GM23248 (cell line): ENCODE results near the gene TUBGCP4. TPM values are rescaled to one million over a fixed set of nuclear protein-coding genes. Genes with fewer than 3 reads are reported as not detected.

Experiments used
- DNase-seq: peaks from one replicate; pipeline ENCODE4 v3.0.0-alpha.2; 2015
- H2AFZ ChIP-seq: fragments of 200-600 bp; sonication (generic); 2 replicates; pipeline ENCODE4 v1.6.1; 2016; ENCODE audit warnings: antibody characterized with exemption
- H3F3A ChIP-seq: fragments of 200-600 bp; sonication (generic); 2 replicates; pipeline ENCODE4 v1.6.1; 2016; ENCODE audit warnings: mild to moderate bottlenecking, antibody characterized with exemption, mixed run types; ENCODE audit not compliant: insufficient read depth
- H3K27ac ChIP-seq: fragments of 200-600 bp; sonication (generic); 2 replicates; pipeline ENCODE4 v1.5.1; 2016; ENCODE audit warnings: mild to moderate bottlenecking
- H3K27me3 ChIP-seq: fragments of 200-600 bp; sonication (generic); replicated peaks from 2 replicates; pipeline ENCODE4 v1.6.1; 2016; ENCODE audit warnings: mild to moderate bottlenecking; ENCODE audit not compliant: insufficient read depth
- H3K36me3 ChIP-seq: fragments of 200-600 bp; sonication (generic); 2 replicates; pipeline ENCODE4 v1.6.1; 2016; ENCODE audit warnings: low read depth, mild to moderate bottlenecking
- H3K4me1 ChIP-seq: fragments of 200-600 bp; sonication (generic); 2 replicates; pipeline ENCODE4 v1.6.1; 2016; ENCODE audit warnings: mild to moderate bottlenecking; ENCODE audit not compliant: insufficient read depth
- H3K4me2 ChIP-seq: fragments of 200-600 bp; sonication (generic); one replicate; pipeline ENCODE4 v1.6.1; 2016; ENCODE audit warnings: mild to moderate bottlenecking; ENCODE audit not compliant: unreplicated experiment
- H3K4me3 ChIP-seq: fragments of 200-600 bp; sonication (generic); 2 replicates; pipeline ENCODE4 v1.5.1; 2016; ENCODE audit warnings: mild to moderate bottlenecking
- H3K79me2 ChIP-seq: fragments of 200-600 bp; sonication (generic); 2 replicates; pipeline ENCODE4 v1.6.1; 2016; ENCODE audit warnings: mild to moderate bottlenecking; ENCODE audit not compliant: insufficient read depth
- H3K9ac ChIP-seq: fragments of 200-600 bp; sonication (generic); 2 replicates; pipeline ENCODE4 v1.6.1; 2016; ENCODE audit warnings: mild to moderate bottlenecking
- H3K9me2 ChIP-seq: fragments of 200-600 bp; sonication (generic); 2 replicates; pipeline ENCODE4 v1.6.1; 2016; ENCODE audit warnings: mixed run types, mild to moderate bottlenecking, moderate library complexity; ENCODE audit not compliant: insufficient read depth
- H3K9me3 ChIP-seq: fragments of 200-600 bp; sonication (generic); one replicate; pipeline ENCODE4 v1.6.1; 2017; ENCODE audit warnings: low read depth
- H4K20me1 ChIP-seq: fragments of 200-600 bp; sonication (generic); 2 replicates; pipeline ENCODE4 v1.6.0; 2016; ENCODE audit not compliant: insufficient read depth
- EZH2 ChIP-seq: fragments of 200-600 bp; sonication (generic); IDR thresholded peaks from 2 replicates; pipeline ENCODE4 v1.6.1; 2018; ENCODE audit warnings: antibody characterized with exemption, mild to moderate bottlenecking; ENCODE audit not compliant: insufficient read depth, poor library complexity, severe bottlenecking
- EZH2phosphoT487 ChIP-seq: fragments of 200-600 bp; sonication (generic); IDR thresholded peaks from 2 replicates; pipeline ENCODE4 v1.6.1; 2018; ENCODE audit warnings: antibody characterized with exemption, moderate library complexity, mild to moderate bottlenecking, low read depth; ENCODE audit not compliant: insufficient read depth
- WGBS, 2 experiments: methylation state at CpG; one replicate each; pipeline ENCODE4 v1.1.6; 2015 to 2017; ENCODE audit warnings: low lambda C conversion rate in 2 of 2, low coverage in 1 of 2; ENCODE audit errors: missing lambda C conversion rate in 2 of 2; 5-methylcytosine and 5-hydroxymethylcytosine counted together
- in situ Hi-C: fragments of 300-500 bp; cut with MboI; formaldehyde crosslinking; loops from 2 replicates; pipeline ENCODE4 v1.15.0; 2020
- polyA plus RNA-seq: library from polyadenylated mRNA; unstranded; fragments of >200 nt; fragmentation: Nextera tagmentation; extraction: Ambion mirVana; gene quantifications from 2 replicates; pipeline ENCODE4 v1.2.1, GENCODE V29; 2016
- total RNA-seq: library from RNA; depleted of rRNA; stranded (reverse); fragments of >200 nt; shearing (Covaris generic); gene quantifications from 2 replicates; pipeline ENCODE4 v1.2.3, GENCODE V29; 2014; rRNA removed

The TUBGCP4 gene
- total and polyA plus RNA-seq, 2 experiments from 2014 or later, result 6.3 to 12.6 TPM

- DNase-seq, result peak; percentile 44
- peak overlapping the region; percentile 70 for H3K9ac ChIP-seq
Measured at GRCh38 chr15:43441316-43441715, 70.4 kb downstream of the TUBGCP4 start.

GRCh38 chr15:43446344-43446743 is 75.4 kb downstream of the TUBGCP4 start:
- Histone ChIP-seq H3F3A (peaks cover 17% of the 10 kb centered on the region), H3K4me2 (no peak overlapping the region), H2AFZ (no peak overlapping the region), H3K79me2 (peaks cover 38% of the 10 kb centered on the region), H3K4me1 (peaks cover 4% of the 10 kb centered on the region), H3K27ac (no peak overlapping the region), H3K4me3 (no peak overlapping the region), H3K9me2 (no peaks in the 10 kb centered on the region), H3K9me3 (no peaks in the 10 kb centered on the region), H3K9ac (no peak overlapping the region), H3K36me3 (peaks cover 24% of the 10 kb centered on the region; the same call in 1 of the 2 replicates), H4K20me1 (no peaks in the 10 kb centered on the region), H3K27me3 (no peaks in the 10 kb centered on the region)
- in situ Hi-C loops, result no loop called here
- TF ChIP-seq EZH2phosphoT487 (no peak), EZH2 (no peak)
- DNase-seq, result no peak
- whole genome bisulfite sequencing, 2 experiments, result 83 to 84% methylated on average over 2 of the region's 2 CpGs

More at GRCh38 chr15:43441316-43441715, 70.4 kb downstream of the TUBGCP4 start:
- H3K9me2 ChIP-seq, result no peaks in the 10 kb centered on the region
- H3K27ac ChIP-seq, result peak overlapping the region; percentile 83
- peak overlapping the region; percentile 35 for H3K4me3 ChIP-seq
- no peaks in the 10 kb centered on the region for H3K9me3 ChIP-seq
- H3K36me3 ChIP-seq, result peaks cover 22% of the 10 kb centered on the region
- peaks cover 13% of the 10 kb centered on the region for H3K4me1 ChIP-seq
- in situ Hi-C loops, result no loop called here
- peak overlapping the region; percentile 63 for H3K4me2 ChIP-seq
- H2AFZ ChIP-seq, result no peak overlapping the region
- H3F3A ChIP-seq, result peaks cover 26% of the 10 kb centered on the region
- 0 out of 2 replicates have a peak, but pooled peaks cover 9% of the 10 kb centered on the region for H3K79me2 ChIP-seq
- no peaks in the 10 kb centered on the region for H3K27me3 ChIP-seq
- no peak for TF ChIP-seq EZH2
- TF ChIP-seq EZH2phosphoT487, result no peak
- H4K20me1 ChIP-seq, result no peaks in the 10 kb centered on the region

DNA sequence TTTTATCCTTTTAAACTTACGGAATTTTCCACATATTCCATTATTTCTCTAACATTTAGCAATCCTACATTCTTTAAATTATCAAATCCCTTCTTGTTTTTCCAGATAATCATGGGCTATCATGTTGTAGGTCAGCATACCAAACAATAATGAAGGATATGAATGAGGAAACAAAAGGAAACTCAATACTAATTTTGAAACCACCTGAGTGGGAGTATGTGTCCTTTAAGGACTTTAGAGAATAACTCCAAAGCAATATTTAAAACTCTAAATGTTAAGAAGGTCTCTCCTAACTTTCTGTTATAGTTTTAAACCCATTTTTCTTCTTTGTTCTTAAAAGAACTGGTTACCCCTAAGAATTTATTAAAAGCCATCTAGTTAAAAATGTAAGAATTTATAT is 79.1 kb downstream of the TUBGCP4 start:
- peaks cover 23% of the 10 kb centered on the region; the same call in 1 of the 2 replicates for H3K36me3 ChIP-seq
- H3K27ac ChIP-seq, result no peak overlapping the region
- no peaks in the 10 kb centered on the region for H3K27me3 ChIP-seq
- no peak for TF ChIP-seq EZH2
- TF ChIP-seq EZH2phosphoT487, result no peak
- no peak overlapping the region for H3K9ac ChIP-seq
- no peak overlapping the region for H3K4me3 ChIP-seq
- peaks cover 69% of the 10 kb centered on the region for H3K79me2 ChIP-seq
- no peaks in the 10 kb centered on the region for H4K20me1 ChIP-seq
- no peaks in the 10 kb centered on the region for H3K9me2 ChIP-seq
- 96 to 100% methylated on average over 1 of the region's 1 CpG for WGBS, 2 experiments
- H2AFZ ChIP-seq, result no peak overlapping the region
- no peaks in the 10 kb centered on the region for H3K9me3 ChIP-seq
- H3K4me1 ChIP-seq, result no peaks in the 10 kb centered on the region
- no peak for DNase-seq
- in situ Hi-C loops, result no loop called here
- no peak overlapping the region for H3K4me2 ChIP-seq
- H3F3A ChIP-seq, result no peaks in the 10 kb centered on the region

Other genes starting within 250 kb of the TUBGCP4 start
- 5.9 and 11.2 TPM in 2 replicates for gene TMEM62, start 237.5 kb upstream of the TUBGCP4 start, total RNA-seq
- 6.5 and 8.2 TPM in 2 replicates for gene TMEM62, start 237.5 kb upstream of the TUBGCP4 start, polyA plus RNA-seq
- 87.9 and 92.3 TPM in 2 replicates for gene CCNDBP1, start 185.7 kb upstream of the TUBGCP4 start, total RNA-seq
- 100 and 104 TPM in 2 replicates for gene CCNDBP1, start 185.7 kb upstream of the TUBGCP4 start, polyA plus RNA-seq
- not detected in 2 replicates for gene EPB42, start 150.1 kb upstream of the TUBGCP4 start, total RNA-seq
- gene EPB42, start 150.1 kb upstream of the TUBGCP4 start, polyA plus RNA-seq, result not detected in 2 replicates
- gene TGM5, start 104.2 kb upstream of the TUBGCP4 start, total RNA-seq, result not detected in 2 replicates
- gene TGM5, start 104.2 kb upstream of the TUBGCP4 start, polyA plus RNA-seq, result not detected in 2 replicates
- not detected in 2 replicates for gene TGM7, start 68.8 kb upstream of the TUBGCP4 start, total RNA-seq
- not detected in 2 replicates for gene TGM7, start 68.8 kb upstream of the TUBGCP4 start, polyA plus RNA-seq
- gene LCMT2, start 40.5 kb upstream of the TUBGCP4 start, total RNA-seq, result 7.7 and 9.9 TPM in 2 replicates
- gene LCMT2, start 40.5 kb upstream of the TUBGCP4 start, polyA plus RNA-seq, result 7.4 and 8.4 TPM in 2 replicates
- 11.6 and 18.7 TPM in 2 replicates for gene ZSCAN29, start 58 bp upstream of the TUBGCP4 start, total RNA-seq
- gene ZSCAN29, start 58 bp upstream of the TUBGCP4 start, polyA plus RNA-seq, result 5.8 and 6.0 TPM in 2 replicates
- 46.4 and 56.8 TPM in 2 replicates for gene TP53BP1, start 122.1 kb downstream of the TUBGCP4 start, total RNA-seq
- 20.1 and 20.4 TPM in 2 replicates for gene TP53BP1, start 122.1 kb downstream of the TUBGCP4 start, polyA plus RNA-seq
- gene MAP1A, start 146.5 kb downstream of the TUBGCP4 start, total RNA-seq, result 61.9 and 62.2 TPM in 2 replicates
- gene MAP1A, start 146.5 kb downstream of the TUBGCP4 start, polyA plus RNA-seq, result 30.3 and 31.5 TPM in 2 replicates
- gene PPIP5K1, start 219.1 kb downstream of the TUBGCP4 start, total RNA-seq, result 8.0 and 13.1 TPM in 2 replicates
- gene PPIP5K1, start 219.1 kb downstream of the TUBGCP4 start, polyA plus RNA-seq, result 7.0 and 8.2 TPM in 2 replicates
- gene CKMT1B, start 222.9 kb downstream of the TUBGCP4 start, total RNA-seq, result not detected in 2 replicates
- gene CKMT1B, start 222.9 kb downstream of the TUBGCP4 start, polyA plus RNA-seq, result not detected in 2 replicates
- gene STRC, start 247.7 kb downstream of the TUBGCP4 start, total RNA-seq, result under 0.01 TPM in 1 of 2 replicates, not detected in the other
- 0.08 TPM in 1 of 2 replicates, not detected in the other for gene STRC, start 247.7 kb downstream of the TUBGCP4 start, polyA plus RNA-seq